GM21390 (cell line): ENCODE data around the gene AXIN1.
"Not testable (repeated sequence)": the region's sequence is repeated elsewhere in the genome, so short reads cannot be mapped to it uniquely, and the experiment has no call there.

Source experiments
- ATAC-seq: cut with Tn5 transposase; IDR thresholded peaks from one replicate; pipeline ENCODE4 v1.9.1; 2021; ENCODE audit not compliant: unreplicated experiment

Gene AXIN1

DNA sequence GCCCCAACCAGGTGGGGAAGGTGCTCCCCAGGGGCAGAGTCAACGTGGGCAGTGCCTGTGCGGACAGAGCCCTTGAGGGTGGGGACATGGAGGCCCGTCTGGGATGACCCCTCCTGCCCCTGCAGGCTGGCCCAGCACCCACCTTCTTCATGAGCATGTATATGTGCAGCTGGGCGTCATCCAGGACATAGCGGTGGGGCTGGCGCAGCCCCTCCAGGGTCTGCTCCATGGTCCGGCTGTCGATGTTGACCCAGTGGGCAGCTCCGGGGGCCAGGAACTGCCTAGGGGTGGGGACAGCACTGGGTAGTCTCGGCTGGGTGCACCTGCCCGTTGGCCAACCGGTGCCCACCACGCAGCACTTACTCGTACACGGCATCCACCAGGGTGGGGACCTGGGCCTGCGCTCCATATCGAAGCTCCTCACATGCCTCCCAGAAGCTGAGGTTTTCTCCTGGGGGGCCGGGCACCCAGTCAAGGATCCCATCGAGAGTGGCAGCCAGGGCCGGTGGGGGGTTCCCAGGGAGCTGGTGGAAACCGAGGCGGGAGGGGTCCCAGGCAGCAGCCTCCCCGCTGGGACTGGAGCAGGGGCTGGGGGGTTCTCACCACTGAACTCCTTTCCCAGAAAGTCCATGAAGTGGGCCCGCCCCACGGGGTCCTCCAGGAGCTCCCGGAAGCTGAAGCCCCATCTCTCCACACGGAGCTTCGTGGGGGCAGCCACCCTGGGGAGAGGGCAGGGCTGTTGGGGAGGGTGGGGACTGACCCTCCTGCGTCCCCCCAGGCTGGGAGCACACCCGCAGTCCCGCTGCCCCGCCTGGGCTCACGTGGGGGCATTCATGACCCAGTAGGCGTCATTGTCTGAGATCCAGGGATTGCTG is 81.9 kb downstream of the AXIN1 start:
- no peak for ATAC-seq

DNA sequence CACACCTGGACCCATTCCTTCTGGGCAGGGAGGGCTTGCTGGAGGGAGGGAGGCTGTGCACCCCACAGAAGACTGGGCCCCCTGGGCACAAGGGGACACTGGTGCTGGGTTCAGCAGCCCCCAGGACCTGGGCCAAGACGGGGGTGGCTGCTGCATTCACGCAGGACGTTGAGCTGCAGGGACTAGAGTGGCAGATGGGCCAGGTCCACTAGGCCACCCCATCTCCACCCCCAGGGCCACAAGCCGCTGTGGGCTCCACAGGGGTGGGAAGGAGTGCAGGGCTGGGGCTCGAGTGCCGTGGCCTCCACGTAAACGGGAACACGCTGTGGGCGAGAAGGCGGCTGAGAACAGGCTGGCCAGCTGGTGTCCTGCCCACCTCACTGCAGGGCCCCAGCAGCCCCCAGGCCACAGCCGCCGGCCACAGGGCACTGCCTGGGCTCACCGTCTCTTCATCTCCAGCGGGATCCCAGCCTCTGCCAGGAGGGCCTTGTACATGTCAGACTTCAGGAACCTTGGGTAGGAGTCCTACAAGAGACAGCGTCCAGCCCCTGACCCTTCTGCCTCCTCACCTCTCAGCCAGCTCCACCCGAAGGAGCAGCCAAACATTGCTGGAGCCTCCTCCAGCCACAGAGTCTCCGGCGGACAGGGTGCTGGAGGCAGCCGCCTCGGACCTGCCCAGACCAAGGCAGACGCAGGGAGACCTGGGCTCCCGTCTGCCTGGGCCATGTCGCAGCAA is 83.3 kb downstream of the AXIN1 start:
- no peak for ATAC-seq

DNA sequence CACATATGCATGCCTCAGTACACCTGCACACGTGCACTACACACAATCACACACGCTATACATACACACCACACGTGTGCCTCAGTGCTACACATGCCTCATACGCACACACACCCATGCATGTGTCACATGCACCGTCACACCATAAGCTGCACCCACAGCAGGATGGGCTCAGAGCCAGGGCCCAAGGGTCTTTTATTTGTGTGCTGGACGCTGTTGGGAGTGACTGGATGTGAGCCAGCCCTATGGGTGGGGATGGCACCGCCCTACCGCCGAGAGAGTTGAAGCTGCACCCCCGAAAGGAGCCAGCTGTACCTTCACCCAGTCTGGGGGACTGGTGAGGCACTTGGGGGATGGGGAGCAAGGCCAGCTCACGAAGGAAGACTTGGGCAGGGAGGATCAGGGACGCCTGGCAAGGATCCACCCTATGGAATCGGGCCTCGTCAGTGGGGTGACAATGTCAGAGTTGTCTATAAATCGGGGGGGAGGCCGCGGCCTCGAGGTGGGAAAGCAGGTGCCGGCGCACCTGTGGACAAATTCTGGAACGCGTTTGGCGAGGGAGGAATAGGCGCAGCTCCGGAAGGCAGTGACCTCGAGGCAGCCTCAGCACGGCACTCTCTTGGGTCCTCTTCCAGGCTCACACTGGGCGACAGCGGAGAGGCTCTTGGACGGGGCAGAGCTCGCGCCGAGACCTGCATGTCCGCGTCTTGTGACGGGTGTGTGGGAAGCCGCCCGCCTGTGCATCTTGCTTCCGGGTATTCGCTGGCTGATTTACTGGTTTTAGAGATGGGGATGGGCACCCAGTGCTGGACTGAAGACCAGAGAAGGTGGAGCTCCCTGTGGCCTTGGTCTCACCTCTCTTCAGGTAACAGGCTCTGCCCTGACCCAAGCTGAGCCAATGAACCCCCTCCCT is 84.1 kb downstream of the AXIN1 start:
- ATAC-seq = no peak

DNA sequence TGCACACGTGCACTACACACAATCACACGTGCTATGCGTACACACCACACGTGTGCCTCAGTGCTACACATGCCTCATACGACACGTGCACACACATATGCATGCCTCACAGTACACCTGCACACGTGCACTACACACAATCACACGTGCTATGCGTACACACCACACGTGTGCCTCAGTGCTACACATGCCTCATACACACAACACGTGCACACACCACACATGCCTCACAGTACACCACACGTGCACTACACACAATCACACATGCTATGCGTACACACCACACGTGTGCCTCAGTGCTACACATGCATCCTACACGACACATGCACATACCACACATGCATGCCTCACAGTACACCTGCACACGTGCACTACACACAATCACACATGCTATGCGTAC is 85.0 kb downstream of the AXIN1 start:
- not testable (repeated sequence) for ATAC-seq

DNA sequence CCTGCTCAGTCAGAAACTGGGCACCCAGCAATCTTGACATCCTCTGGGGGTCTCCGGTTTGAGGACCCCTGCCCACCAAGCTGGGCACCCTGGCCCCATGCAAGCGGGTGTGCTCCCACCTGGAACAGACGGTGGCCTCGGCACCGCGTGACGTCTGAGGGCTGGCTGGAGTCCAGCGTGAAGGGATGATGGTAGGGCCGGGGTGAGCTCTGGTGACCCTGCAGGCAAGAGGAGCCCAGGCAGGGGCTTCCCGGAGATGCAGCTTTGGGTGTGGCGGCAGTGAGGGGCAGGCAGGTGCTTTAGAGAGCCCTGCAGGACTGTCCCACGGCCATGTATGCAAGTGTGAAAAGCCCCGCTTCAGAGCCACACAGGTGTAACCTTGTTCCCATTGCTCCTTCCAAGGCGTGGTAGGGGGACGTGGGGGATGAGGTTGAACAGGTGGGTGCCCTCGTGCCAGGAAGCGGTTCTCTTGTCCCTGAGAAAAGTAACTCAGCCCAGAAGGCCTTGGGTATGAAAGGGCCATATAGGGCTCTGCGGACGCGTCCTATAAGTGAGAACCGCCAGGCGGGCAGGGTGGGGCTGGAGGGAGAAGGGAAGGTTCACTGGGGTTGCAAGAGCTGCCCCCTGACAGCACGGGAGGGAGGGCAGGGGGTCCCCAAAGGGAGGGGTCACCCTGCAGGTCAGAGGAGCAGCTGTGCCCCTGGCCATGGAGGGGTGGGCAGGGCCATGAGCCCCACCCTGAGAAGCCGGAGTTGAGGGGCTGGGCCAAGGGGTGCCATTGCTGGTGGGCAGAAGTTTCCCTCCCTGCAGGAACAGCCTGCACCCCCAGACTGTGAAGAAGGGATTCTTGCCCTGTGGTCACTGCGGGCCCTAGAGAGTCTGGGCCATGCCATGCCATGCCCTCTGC is 86.0 kb downstream of the AXIN1 start:
- no peak for ATAC-seq

DNA sequence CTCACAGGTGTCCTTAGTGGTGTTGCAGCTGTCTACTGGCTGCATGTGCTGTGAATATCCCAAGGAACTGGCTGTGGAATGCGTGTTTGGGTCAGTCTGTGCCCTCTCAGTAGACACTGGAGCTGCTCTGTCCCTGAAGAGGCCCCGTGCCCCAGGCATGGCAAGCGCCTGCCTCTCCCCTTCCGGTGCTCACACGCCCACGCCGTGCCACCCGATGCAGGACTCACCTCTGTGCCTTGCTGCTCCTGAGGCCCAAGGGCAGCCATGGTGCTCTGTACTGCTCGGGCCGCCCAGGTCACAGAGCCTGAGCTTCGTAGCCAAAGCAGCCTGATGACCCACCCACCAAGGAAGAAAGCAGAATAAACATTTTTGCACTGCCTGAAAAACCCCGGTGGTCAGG is 86.8 kb downstream of the AXIN1 start:
- ATAC-seq = no peak

DNA sequence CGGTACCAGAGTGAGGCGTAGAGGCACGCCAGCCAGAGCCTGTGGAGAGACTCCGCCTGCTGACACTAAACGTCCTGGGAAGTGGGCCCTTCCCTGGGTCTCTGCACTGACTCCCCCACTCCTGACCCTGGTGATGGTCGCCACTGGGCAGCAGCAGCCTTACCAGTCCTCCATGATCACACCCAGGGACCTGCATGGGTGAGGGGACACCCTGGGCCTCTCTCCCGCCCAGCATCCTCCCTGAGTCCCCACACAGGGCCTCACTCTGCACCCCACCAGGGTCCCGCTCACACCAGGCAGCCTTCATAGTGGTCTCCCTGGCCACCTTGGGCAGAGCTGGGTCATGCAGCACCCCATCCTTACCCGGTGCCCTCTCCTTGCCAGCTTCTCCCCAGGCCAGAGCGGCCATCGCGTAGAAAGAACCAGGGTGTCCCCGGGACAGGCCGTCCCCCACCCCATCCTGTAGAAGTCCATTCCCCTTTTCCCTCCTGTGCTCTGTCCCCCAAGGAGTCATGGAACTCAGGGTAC is 87.5 kb downstream of the AXIN1 start:
- ATAC-seq = no peak

DNA sequence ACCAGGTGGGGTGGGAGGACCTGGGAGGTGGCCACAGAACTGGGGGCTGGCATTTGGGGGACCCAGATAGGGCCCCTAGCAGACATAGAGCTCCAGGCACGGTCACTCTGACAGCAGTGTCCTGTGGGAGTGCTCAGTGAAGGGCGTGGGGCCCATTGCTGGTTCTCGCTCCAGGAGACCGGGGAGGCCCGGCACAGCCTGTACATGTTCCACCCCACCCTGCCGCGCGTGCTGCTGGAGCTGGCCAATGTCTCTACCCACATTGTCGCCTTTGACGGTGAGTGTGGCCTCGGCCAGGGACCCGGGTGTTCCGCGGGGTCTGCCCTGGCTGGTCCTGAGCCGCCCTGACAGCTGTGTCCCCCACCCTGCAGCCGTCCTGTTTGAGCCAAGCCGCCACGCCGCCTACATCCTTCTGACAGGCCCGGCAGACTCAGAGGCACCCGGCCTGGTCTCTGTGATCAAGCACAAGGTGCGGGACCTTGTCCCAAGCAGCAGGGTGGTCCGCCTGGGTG is 88.0 kb downstream of the AXIN1 start:
- ATAC-seq = no peak

DNA sequence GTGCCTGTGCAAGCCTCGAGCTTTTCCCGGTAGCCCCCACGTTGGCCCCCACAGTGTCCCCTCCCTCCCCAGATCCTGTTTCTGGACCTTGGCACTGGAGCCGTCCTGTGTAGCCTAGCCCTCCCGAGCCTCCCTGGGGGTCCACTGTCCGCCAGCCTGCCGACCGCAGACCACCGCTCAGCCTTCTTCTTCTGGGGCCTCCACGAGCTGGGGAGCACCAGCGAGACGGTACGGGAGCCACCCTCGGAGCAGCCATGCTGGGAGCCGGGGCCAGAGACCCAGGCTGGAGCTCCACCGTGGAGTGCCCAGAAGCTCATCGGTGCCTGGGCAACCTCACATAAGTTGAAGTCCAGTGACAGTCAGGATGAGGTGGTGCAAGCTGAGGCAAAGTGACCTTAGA is 88.6 kb downstream of the AXIN1 start:
- no peak for ATAC-seq

DNA sequence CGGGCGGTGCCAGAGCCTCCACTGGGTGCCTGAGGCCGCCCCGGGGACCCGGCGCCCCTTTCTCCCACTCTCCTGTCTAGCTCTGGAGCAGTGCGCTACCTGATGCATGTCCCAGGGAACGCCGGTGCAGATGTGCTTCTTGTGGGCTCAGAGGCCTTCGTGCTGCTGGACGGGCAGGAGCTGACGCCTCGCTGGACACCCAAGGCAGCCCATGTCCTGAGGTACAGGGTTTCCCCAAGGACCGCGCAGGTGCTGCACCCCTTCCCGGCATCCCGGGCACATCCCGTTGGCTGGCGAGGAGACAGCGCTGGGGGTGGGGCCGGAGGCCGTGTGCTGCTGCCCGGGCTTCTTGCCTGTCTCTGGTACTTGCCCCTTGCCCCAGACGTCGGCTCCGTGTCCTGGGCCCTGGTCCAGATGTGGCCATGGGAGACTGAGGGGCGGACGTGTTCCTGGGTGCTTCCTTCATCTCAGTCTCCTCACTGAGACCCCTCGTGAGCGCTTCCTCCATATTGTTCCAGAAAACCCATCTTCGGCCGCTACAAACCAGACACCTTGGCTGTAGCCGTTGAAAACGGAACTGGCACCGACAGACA is 89.2 kb downstream of the AXIN1 start:
- ATAC-seq = no peak

DNA sequence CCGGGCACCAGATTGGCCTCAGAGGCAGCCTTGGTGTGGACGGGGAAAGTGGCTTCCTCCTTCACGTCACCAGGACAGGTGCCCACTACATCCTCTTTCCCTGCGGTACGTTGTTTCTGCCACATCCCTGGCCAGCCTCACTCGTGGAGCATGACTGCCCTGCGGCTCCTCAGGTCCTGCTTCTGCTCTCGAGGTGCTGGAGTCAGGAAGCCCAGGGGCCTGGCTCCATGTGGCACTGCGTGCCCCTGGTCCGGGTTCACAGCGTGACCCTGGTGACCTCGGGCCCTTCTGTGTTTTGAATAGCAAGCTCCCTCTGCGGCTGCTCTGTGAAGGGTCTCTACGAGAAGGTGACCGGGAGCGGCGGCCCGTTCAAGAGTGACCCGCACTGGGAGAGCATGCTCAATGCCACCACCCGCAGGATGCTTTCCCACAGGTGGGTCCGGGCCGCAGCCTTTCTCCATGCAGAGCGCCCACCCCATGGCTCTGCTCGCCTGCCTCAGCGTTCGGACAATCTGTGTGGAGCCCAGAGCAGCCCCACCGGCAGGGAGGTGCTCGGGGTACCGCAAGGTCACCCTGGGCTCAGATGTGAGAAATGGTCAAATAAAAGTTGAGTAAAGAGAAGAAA is 90.3 kb downstream of the AXIN1 start:
- no peak for ATAC-seq

DNA sequence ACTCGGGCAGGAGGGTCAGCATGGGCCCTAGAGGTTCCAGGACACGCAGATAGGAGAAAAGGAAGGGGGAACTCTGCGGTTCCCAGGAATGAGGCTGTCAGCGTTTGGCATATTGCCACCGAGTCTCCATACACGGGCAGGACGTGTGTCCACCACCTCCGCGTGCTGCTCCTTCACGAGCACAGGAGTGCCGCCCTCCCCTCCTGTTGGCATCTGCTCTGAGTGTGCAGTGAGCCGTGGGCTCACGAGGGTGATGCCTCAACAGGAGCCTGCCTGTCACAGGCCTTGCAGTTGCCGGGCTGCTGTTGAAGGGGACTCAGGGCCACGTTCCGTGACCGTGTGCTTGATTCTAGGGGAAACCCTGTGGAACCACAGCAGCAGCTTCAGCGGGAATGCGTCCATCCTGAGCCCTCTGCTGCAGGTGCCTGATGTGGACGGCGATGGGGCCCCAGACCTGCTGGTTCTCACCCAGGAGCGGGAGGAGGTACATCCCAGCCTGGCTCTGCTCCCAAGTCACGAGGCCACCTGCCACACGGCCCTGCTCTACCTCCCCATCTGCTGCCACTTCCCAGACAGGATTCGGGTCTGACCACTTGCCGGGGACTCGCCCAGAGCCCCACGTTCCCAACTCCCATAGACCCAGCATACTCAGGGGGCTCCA is 91.4 kb downstream of the AXIN1 start:
- ATAC-seq = no peak

DNA sequence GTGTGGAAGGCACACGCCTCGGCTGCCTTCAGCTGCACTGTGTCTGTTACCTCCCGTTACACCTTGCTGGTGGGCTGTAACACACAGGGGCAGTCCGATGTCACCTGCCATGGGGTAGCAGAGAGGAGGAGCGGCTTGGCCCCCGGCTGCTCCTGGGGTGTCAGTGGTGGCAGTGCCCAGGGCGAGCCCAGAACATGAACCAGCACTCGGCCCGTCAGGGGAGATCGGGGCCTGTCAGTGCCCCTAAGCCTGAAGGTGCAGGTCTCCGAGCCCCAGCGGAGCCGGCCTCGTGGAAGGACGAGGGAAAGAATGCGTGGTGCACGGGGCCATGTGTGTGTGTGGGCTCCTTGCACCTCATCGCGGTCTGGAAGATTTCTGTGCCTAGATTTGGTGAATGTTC is 92.2 kb downstream of the AXIN1 start:
- no peak for ATAC-seq

DNA sequence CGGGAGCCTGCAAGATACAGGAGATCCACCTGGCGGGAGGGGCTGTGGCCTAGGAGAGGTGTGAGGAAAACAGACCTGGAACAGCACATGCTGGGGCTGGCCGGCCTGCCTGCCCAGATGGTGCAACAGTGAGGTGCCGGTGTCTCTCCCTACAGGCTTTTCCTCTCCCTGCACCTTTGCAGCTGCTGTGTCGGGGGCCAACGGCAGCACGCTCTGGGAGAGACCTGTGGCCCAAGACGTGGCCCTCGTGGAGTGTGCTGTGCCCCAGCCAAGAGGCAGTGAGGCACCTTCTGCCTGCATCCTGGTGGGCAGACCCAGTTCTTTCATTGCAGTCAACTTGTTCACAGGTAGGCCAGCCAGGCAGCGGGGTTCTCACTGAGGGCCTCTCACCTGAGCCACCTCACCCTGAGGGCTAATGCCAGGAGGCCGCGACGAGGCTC is 92.7 kb downstream of the AXIN1 start:
- no peak for ATAC-seq

DNA sequence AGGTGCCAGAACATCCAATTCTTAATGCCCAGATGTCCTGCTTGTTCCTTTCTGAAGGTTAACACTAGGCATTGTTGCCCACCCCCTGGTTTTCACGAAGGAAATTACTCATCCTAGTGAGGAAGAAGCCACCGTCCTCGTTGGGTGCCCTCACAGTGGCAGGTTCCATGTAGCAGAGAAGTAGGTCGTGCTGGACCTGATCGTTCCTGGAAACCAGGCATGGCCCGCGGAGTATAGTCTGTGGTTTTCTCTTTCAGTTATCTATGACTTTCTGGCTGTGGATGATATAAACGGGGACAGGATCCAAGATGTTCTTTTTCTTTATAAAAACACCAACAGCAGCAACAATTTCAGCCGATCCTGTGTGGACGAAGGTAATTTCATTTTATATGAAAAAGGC is 93.3 kb downstream of the AXIN1 start:
- no peak for ATAC-seq

DNA sequence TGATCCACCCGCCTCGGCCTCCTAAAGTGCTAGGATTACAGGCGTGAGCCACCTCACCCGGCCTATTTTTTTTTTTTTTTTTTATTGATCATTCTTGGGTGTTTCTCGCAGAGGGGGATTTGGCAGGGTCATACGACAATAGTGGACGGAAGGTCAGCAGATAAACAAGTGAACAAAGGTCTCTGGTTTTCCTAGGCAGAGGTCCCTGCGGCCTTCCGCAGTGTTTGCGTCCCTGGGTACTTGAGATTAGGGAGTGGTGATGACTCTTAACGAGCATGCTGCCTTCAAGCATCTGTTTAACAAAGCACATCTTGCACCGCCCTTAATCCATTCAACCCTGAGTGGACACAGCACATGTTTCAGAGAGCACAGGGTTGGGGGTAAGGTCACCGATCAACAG is 94.4 kb downstream of the AXIN1 start:
- not testable (repeated sequence) for ATAC-seq

DNA sequence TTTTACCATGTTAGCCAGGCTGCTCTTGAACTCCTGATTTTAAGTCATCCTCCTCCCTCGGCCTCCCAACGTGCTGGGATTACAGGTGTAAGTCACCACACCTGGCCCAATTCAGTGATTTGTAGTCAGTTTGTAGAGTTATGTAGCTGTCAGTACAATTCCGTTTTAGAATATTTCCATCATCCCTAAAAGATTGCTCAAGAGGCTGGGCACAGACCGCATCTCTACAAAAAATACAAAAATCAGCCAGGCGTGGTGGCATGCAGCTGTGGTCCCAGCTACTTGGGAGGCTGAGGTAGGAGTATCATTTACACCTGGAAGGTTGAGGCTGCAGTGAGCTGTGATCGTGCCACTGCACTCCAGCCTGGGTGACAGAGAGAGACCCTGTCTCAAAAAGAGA is 97.3 kb downstream of the AXIN1 start:
- no peak for ATAC-seq

DNA sequence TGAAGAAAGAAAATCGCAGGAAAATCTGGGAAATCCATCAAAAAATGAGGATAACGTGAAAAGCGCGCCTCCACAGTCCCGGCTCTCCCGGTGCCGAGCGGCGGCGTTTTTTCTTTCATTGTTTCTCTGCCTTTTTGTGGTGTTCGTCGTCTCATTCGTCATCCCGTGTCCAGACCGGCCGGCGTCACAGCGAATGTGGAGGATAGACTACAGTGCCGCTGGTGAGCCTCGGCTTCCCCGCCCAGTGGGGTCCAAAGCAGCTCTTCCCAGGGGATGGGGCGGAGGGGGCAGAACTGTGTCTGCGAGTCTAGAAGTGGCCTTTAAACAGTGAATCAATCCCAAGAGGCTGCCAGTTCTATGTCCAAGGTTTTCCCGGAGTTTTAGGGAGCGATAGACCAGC is 98.1 kb downstream of the AXIN1 start:
- ATAC-seq = no peak
